Stomach (tissue), 9 donors: ENCODE data around the gene ZBTB7A. TPM values are rescaled to one million over a fixed set of nuclear protein-coding genes. Genes with fewer than 3 reads are reported as not detected.
"Not testable (repeated sequence)": the region's sequence is repeated elsewhere in the genome, so short reads cannot be mapped to it uniquely, and the experiment has no call there.

Source experiments
- DNase-seq, 2 donors: peaks; one replicate each; pipeline versions ENCODE4 v3.0.0 to v3.0.0-alpha.2; 2013 to 2019
- H3K27ac ChIP-seq, 5 donors: fragments of 200-600 bp in 4 of 5; sonication (generic) in 4 of 5; one replicate each; pipeline ENCODE4 v1.5.1; 2013 to 2019; ENCODE audit warnings: mild to moderate bottlenecking in 1 of 5, moderate library complexity in 1 of 5
- H3K27me3 ChIP-seq, 3 donors: fragments of 200-600 bp; sonication (generic); one replicate each; pipeline ENCODE4 v1.5.1; 2017 to 2019; ENCODE audit warnings: mixed run types in 1 of 3
- H3K36me3 ChIP-seq, 4 donors: fragments of 200-600 bp; sonication (generic); 1 replicate in 3 of 4; 2 replicates in 1 of 4; pipeline ENCODE4 v1.5.1; 2016 to 2019
- H3K4me1 ChIP-seq, 4 donors: fragments of 200-600 bp; sonication (generic); one replicate each; pipeline ENCODE4 v1.5.1; 2016 to 2019
- H3K4me3 ChIP-seq, 4 donors: fragments of 200-600 bp; sonication (generic) in 3 of 4; one replicate each; pipeline ENCODE4 v1.5.1; 2016 to 2019; ENCODE audit warnings: mild to moderate bottlenecking in 1 of 4
- H3K9me3 ChIP-seq, 4 donors: fragments of 200-600 bp; sonication (generic); one replicate each; pipeline ENCODE4 v1.5.1; 2016 to 2019
- EP300 ChIP-seq: sonication (generic); formaldehyde crosslinking; IDR thresholded peaks from one replicate; pipeline ENCODE4 v1.6.1; 2017; ENCODE audit warnings: antibody characterized with exemption
- POLR2A ChIP-seq, 4 donors: fragments of 450-650 bp; IDR thresholded peaks; one replicate each; pipeline ENCODE4 v1.6.1; 2016; ENCODE audit warnings: antibody characterized with exemption in 4 of 4, control low read depth in 2 of 4, mild to moderate bottlenecking in 1 of 4, moderate library complexity in 1 of 4
- POLR2AphosphoS5 ChIP-seq, 3 donors: sonication (generic); formaldehyde crosslinking; IDR thresholded peaks; one replicate each; pipeline ENCODE4 v1.6.1; 2016; ENCODE audit warnings: antibody characterized with exemption in 3 of 3
- WGBS, 5 donors: extraction: QIAGEN DNeasy Blood & Tissue Kit in 3 of 5; methylation state at CpG; one replicate each; pipeline versions ENCODE4 v1.1.5 to v1.1.7; 2013 to 2018; 5-methylcytosine and 5-hydroxymethylcytosine counted together
- intact Hi-C: fragments of 100-400 bp; cut with DNase I; formaldehyde crosslinking; loops from one replicate; pipeline ENCODE4 v1.15.1; 2023; ENCODE audit warnings: low total_unique reads
- polyA plus RNA-seq, 3 donors: library from polyadenylated mRNA; stranded (reverse); fragments of 200-250 nt; gene quantifications; one replicate each; pipeline ENCODE4 v1.2.3, GENCODE V29; 2013
- total RNA-seq, 5 donors: library from RNA; depleted of rRNA; stranded (reverse); fragments of >200 nt; gene quantifications; one replicate each; pipeline versions ENCODE4 v1.1.0 to v1.2.3, GENCODE V29; 2014 to 2016
- TF ChIP-seq, protein P1 (sequence below), 7 experiments: fragments of 450-650 bp in 4 of 7; fragments of 200-600 bp in 3 of 7; sonication (generic) in 3 of 7; IDR thresholded peaks; one replicate each; pipeline ENCODE4 v1.5.1; 2016 to 2019; ENCODE audit warnings: antibody characterized with exemption in 7 of 7, control low read depth in 2 of 7, mild to moderate bottlenecking in 1 of 7
- donor health status: healthy with polysubstance abuse.
- donor health status: Bipolar disorder and iron deficiency.
- donor health status: healthy.

The ZBTB7A gene
- total and polyA plus RNA-seq, 8 donors: 8.0 to 274 (median 35.5) TPM

DNA sequence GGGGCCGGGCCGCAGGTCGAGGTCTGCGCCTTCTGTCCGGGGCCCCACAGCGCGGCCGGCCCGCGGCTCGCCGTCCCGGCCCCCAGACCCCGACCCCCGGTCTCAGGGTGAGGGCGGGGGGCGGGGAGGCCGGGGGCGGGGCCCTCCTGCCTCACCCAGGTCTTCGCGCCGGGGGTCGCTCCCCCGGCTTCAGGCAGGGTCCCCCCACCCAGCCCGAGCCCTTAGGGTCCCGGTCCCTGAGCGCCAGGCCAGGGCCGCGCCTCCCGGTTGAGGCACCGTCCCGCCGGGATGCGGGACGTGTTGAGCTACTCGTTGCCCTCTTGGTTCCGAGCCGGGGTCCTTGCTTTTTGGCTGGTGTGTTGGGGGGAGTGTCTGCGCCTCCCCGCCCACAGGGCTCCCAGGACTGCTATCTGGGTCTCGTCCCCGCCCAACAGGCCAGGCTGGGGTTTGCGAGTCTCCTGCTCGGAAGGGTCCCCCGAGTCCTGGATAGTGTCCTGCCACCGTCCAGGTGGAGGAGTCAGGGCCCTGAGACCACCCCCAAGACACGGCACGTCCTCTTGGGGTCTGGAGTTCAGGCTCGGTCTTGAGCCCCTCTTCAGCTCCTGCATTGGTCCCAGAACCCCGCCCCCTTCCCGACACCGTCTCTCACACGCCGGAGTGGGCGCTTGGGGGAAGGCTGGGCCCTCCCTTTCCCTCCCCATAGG, 58.7 kb downstream of the ZBTB7A start:
- peak in 1 of 2 donors; percentile 72 for DNase-seq
- TF ChIP-seq POLR2A (IDR thresholded peaks at IDR 0.05) (no peak), POLR2AphosphoS5 (IDR thresholded peaks at IDR 0.05) (no peak), EP300 (no peak)
- TF ChIP-seq, protein P1, sequence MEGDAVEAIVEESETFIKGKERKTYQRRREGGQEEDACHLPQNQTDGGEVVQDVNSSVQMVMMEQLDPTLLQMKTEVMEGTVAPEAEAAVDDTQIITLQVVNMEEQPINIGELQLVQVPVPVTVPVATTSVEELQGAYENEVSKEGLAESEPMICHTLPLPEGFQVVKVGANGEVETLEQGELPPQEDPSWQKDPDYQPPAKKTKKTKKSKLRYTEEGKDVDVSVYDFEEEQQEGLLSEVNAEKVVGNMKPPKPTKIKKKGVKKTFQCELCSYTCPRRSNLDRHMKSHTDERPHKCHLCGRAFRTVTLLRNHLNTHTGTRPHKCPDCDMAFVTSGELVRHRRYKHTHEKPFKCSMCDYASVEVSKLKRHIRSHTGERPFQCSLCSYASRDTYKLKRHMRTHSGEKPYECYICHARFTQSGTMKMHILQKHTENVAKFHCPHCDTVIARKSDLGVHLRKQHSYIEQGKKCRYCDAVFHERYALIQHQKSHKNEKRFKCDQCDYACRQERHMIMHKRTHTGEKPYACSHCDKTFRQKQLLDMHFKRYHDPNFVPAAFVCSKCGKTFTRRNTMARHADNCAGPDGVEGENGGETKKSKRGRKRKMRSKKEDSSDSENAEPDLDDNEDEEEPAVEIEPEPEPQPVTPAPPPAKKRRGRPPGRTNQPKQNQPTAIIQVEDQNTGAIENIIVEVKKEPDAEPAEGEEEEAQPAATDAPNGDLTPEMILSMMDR (IDR thresholded peaks at IDR 0.05): no peak

DNA sequence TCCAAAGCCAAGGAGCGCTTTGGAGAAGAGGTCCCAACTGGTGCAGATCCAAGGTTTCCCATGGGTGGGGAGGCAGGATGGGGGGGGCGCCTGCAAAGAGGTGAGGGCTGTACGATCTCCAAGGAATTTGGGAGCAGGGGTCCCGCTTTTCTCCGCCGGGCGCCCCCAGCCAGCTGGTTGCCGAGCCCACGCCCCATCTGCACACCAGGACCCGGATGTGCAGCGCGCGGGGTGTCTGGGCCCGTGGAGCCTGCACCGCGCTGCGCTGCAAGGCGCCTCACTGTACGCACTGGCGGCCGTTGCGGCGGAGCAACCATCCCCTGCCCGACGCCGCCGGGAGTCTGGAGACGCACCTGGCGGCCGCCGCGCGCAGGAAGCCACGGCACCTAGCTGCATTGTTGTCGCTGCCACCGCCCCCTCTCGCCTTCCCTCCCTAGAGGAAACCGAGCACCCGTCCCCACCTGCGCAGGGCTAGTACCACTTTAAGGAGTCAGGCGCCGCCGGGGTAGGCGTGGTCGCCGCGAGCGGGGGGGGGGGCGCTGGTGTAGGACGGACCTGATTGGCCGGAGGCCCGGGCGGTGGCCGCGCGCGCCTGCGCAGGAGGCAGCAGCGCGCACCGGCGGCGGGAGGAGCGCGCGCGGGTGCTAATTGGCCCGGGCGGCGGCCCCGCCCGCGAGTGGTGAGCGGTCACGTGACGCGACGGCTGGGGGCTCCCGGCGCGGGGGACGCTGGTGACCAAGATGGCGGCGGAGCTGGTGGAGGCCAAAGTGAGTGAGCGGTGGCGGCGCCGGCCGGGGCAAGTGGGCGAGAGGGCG, 59.5 kb downstream of the ZBTB7A start, which contains the start of gene PIAS4:
PIAS4 (plus strand) TSS at position 716 of the 815 bp plus-strand sequence; CDS start at position 741, 25 bp downstream.
- no peaks in the 10 kb centered on the region for H3K9me3 ChIP-seq
- TF ChIP-seq POLR2AphosphoS5 (IDR thresholded peaks at IDR 0.05) (peak in 2 of 3 donors; percentile 55 to 69), POLR2A (IDR thresholded peaks at IDR 0.05) (no peak), EP300 (no peak)
- TF ChIP-seq, protein P1 (IDR thresholded peaks at IDR 0.05): peak in 1 of 7 experiments; percentile 6
- H3K36me3 ChIP-seq: peaks cover 0 to 7% (median 0%) of the 10 kb centered on the region in 4 donors
- no peaks in the 10 kb centered on the region for H3K27me3 ChIP-seq
- peak within 1 kb of the TSS; percentile 88 to 100 (median 99) for H3K4me3 ChIP-seq
- intact Hi-C loops: loop anchor here (10.0 kb wide), 1 partner anchor 48 kb away; no protein-coding TSS in a partner anchor
- peak within 1 kb of the TSS; percentile 85 to 98 (median 90) for H3K27ac ChIP-seq
- peak; percentile 98 to 99 for DNase-seq
- peaks cover 40 to 55% (median 48%) of the 10 kb centered on the region in 4 donors for H3K4me1 ChIP-seq
- WGBS, 5 donors: 0 to 1% (median 0%) methylated on average over 9 to 91 of the region's 91 CpGs

More for the DNA sequence above, 58.7 kb downstream of the ZBTB7A start:
- H3K9me3 ChIP-seq: no peaks in the 10 kb centered on the region
- intact Hi-C loops: loop anchor here (10.0 kb wide), 1 partner anchor 47 kb away; no protein-coding TSS in a partner anchor
- H3K4me3 ChIP-seq: peak overlapping the region; percentile 88 to 100 (median 99)
- WGBS, 5 donors: 0 to 1% (median 0%) methylated on average over 7 to 55 of the region's 55 CpGs
- H3K4me1 ChIP-seq: peaks cover 47 to 63% (median 56%) of the 10 kb centered on the region in 4 donors
- H3K36me3 ChIP-seq: peaks cover 2 to 10% (median 6%) of the 10 kb centered on the region in 4 donors
- no peaks in the 10 kb centered on the region for H3K27me3 ChIP-seq
- peak overlapping the region; percentile 85 to 98 (median 90) for H3K27ac ChIP-seq

DNA sequence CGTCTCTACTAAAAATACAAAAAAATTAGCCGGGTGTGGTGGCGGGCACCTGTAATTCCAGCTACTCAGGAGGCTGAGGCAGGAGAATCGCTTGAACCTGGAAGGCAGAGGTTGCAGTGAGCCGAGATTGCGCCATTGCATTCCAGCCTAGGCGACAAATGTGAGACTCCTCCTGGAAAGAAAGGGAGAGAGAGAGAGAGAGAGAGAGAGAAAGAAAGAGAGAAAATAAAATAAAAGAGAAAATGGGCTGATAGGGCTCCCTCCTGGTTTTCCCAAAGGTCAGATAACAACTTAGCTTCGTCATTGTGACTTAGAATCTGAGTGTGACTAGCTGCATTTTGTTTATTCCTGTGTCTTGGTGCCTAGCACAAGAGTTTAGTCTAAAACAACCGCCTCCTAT, 61.3 kb downstream of the ZBTB7A start:
- DNase-seq, H3K9me3 ChIP-seq, H3K4me3 ChIP-seq, H3K27ac ChIP-seq, H3K36me3 ChIP-seq, H3K27me3 ChIP-seq: not testable (repeated sequence)
- 94 to 96% (median 96%) methylated on average over 9 of the region's 9 CpGs for WGBS, 5 donors
- H3K4me1 ChIP-seq: peaks cover 29 to 39% (median 36%) of the 10 kb centered on the region in 4 donors
- intact Hi-C loops: loop anchor here (10.0 kb wide), 1 partner anchor 49 kb away; no protein-coding TSS in a partner anchor

DNA sequence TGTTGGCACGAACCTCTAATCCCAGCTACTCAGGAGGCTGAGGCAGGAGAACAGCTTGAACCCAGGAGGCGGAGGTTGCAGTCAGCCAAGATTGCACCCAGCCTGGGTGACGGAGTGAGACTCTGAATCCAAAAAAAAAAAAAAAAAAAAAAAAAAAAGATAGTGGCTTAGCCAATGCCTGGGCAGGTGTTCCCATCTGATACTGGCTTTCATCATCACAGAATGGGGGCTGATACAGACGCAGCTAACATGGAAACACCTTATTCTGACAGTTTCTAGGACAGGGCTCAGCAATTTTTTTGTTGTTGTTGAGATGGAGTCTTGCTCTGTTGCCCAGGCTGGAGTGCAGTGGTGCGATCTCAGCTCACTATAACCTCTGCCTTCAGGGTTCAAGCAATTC, 65.9 kb downstream of the ZBTB7A start:
- H3K4me1 ChIP-seq, H3K27ac ChIP-seq, H3K4me3 ChIP-seq, DNase-seq, H3K9me3 ChIP-seq, H3K36me3 ChIP-seq, H3K27me3 ChIP-seq: not testable (repeated sequence)
- intact Hi-C loops: loop anchor here (10.0 kb wide), 1 partner anchor 54 kb away; no protein-coding TSS in a partner anchor
- 80 to 84% (median 83%) methylated on average over 5 of the region's 5 CpGs for WGBS, 5 donors

DNA sequence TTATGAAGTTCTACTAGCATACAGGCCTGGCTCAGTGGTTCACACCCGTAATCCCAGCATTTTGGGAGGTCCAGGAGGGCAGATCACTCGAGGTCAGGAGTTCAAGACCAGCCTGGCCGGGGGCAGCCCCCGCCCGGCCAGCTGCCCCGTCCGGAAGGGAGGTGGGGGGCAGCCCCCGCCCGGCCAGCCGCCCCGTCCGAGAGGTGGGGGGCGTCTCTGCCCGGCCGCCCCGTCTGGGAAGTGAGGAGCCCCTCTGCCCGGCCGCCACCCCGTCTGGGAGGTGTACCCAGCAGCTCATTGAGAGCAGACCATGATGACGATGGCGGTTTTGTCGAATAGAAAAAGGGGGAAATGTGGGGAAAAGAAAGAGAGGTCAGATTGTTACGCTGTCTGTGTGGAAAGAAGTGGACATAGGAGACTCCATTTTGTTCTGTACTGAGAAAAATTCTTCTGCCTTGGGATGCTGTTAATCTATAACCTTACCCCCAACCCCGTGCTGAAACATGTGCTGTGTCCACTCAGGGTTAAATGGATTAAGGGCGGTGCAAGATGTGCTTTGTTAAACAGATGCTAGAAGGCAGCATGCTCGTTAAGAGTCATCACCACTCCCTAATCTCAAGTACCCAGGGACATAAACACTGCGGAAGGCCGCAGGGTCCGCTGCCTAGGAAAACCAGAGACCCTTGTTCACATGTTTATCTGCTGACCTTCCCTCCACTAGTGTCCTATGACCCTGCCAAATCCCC, 67.9 kb downstream of the ZBTB7A start:
- H3K4me3 ChIP-seq, H3K4me1 ChIP-seq, H3K27me3 ChIP-seq, intact Hi-C loops, H3K36me3 ChIP-seq, H3K27ac ChIP-seq, H3K9me3 ChIP-seq, DNase-seq: not testable (repeated sequence)
- 81 to 85% (median 82%) methylated on average over 25 to 29 of the region's 29 CpGs for WGBS, 5 donors
